ENCODE results near the gene TMEM182. TPM values are rescaled to one million over a fixed set of nuclear protein-coding genes. Genes with fewer than 3 reads are reported as not detected.

Gene TMEM182
- total RNA-seq, 1 experiment from 2014 or later = 4.3 TPM

GRCh38 chr2:102815285-102815684 lies 53.5 kb downstream of the TMEM182 start:
- no peak for ATAC-seq
- Mint-ChIP-seq H3K27me3 (ENCODE audit: low read depth) (no peaks in the 10 kb centered on the region), H3K4me3 (no peak overlapping the region), H3K9me3 (no peaks in the 10 kb centered on the region), H3K36me3 (no peaks in the 10 kb centered on the region), H3K27ac (no peak overlapping the region), H3K4me1 (peaks cover 7% of the 10 kb centered on the region)
- TF ChIP-seq MXD4 (CRISPR knock-in tag; IDR thresholded peaks at IDR 0.05; ENCODE audit: borderline replicate concordance) = no peak
- TF ChIP-seq NFYB (CRISPR knock-in tag; conservative IDR thresholded peaks at IDR 0.05; ENCODE audit: low read depth) = no peak
- no peak for TF ChIP-seq HMGA2 (CRISPR knock-in tag; IDR thresholded peaks at IDR 0.05)
- no peak for TF ChIP-seq ZNF232 (CRISPR knock-in tag; IDR thresholded peaks at IDR 0.05)
- TF ChIP-seq AR (CRISPR knock-in tag; IDR thresholded peaks at IDR 0.05) = no peak
- TF ChIP-seq ZNF121 (CRISPR knock-in tag; IDR thresholded peaks at IDR 0.05) = no peak
- TF ChIP-seq, protein P1, sequence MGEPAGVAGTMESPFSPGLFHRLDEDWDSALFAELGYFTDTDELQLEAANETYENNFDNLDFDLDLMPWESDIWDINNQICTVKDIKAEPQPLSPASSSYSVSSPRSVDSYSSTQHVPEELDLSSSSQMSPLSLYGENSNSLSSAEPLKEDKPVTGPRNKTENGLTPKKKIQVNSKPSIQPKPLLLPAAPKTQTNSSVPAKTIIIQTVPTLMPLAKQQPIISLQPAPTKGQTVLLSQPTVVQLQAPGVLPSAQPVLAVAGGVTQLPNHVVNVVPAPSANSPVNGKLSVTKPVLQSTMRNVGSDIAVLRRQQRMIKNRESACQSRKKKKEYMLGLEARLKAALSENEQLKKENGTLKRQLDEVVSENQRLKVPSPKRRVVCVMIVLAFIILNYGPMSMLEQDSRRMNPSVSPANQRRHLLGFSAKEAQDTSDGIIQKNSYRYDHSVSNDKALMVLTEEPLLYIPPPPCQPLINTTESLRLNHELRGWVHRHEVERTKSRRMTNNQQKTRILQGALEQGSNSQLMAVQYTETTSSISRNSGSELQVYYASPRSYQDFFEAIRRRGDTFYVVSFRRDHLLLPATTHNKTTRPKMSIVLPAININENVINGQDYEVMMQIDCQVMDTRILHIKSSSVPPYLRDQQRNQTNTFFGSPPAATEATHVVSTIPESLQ (CRISPR knock-in tag; IDR thresholded peaks at IDR 0.05) = no peak
- TF ChIP-seq ZNF396 (CRISPR knock-in tag; IDR thresholded peaks at IDR 0.05; ENCODE audit: borderline replicate concordance) = no peak
- TF ChIP-seq, protein P2, sequence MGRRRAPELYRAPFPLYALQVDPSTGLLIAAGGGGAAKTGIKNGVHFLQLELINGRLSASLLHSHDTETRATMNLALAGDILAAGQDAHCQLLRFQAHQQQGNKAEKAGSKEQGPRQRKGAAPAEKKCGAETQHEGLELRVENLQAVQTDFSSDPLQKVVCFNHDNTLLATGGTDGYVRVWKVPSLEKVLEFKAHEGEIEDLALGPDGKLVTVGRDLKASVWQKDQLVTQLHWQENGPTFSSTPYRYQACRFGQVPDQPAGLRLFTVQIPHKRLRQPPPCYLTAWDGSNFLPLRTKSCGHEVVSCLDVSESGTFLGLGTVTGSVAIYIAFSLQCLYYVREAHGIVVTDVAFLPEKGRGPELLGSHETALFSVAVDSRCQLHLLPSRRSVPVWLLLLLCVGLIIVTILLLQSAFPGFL (CRISPR knock-in tag; IDR thresholded peaks at IDR 0.05; ENCODE audit: borderline replicate concordance) = no peak
- TF ChIP-seq ESRRA (CRISPR knock-in tag; IDR thresholded peaks at IDR 0.05; ENCODE audit: borderline replicate concordance) = no peak
- TF ChIP-seq MYBL2 (CRISPR knock-in tag; IDR thresholded peaks at IDR 0.05) = no peak
- no peak for TF ChIP-seq TP53 (CRISPR knock-in tag; IDR thresholded peaks at IDR 0.05)
- TF ChIP-seq, protein P3, sequence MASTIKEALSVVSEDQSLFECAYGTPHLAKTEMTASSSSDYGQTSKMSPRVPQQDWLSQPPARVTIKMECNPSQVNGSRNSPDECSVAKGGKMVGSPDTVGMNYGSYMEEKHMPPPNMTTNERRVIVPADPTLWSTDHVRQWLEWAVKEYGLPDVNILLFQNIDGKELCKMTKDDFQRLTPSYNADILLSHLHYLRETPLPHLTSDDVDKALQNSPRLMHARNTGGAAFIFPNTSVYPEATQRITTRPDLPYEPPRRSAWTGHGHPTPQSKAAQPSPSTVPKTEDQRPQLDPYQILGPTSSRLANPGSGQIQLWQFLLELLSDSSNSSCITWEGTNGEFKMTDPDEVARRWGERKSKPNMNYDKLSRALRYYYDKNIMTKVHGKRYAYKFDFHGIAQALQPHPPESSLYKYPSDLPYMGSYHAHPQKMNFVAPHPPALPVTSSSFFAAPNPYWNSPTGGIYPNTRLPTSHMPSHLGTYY (CRISPR knock-in tag; IDR thresholded peaks at IDR 0.05) = no peak
- TF ChIP-seq ETV6 (CRISPR knock-in tag; IDR thresholded peaks at IDR 0.05) = no peak
- TF ChIP-seq CDX4 (CRISPR knock-in tag; IDR thresholded peaks at IDR 0.05; ENCODE audit: borderline replicate concordance) = no peak
- no peak for DNase-seq (ENCODE audit: low spot score)
- POLR2A ChIA-PET = no interaction called here
- CTCF ChIA-PET = interaction anchor here (1.2 kb wide), 1 partner anchor 62 kb away, joined by 5 read pairs; no protein-coding TSS in a partner anchor

GRCh38 chr2:102826904-102827303 lies 65.1 kb downstream of the TMEM182 start:
- CTCF ChIA-PET = interaction anchor here (0.8 to 3.5 kb wide), 4 partner anchors 11 to 73 kb away, joined by 3 to 38 read pairs (median 4); no protein-coding TSS in a partner anchor
- peak; percentile 70 for ATAC-seq
- H3K4me3 Mint-ChIP-seq = no peak overlapping the region
- H3K27me3 Mint-ChIP-seq (ENCODE audit: low read depth) = no peaks in the 10 kb centered on the region
- no peak for DNase-seq (ENCODE audit: low spot score)
- H3K4me1 Mint-ChIP-seq = peaks cover 11% of the 10 kb centered on the region
- POLR2A ChIA-PET = no interaction called here
- no peak overlapping the region for H3K27ac Mint-ChIP-seq
- H3K9me3 Mint-ChIP-seq = peaks cover 7% of the 10 kb centered on the region; the same call in 1 of the 2 replicates
- TF ChIP-seq CBFB (CRISPR knock-in tag; IDR thresholded peaks at IDR 0.05; ENCODE audit: low read depth) = no peak
- no peak for TF ChIP-seq NFE2L1 (CRISPR knock-in tag; IDR thresholded peaks at IDR 0.05)
- TF ChIP-seq ZNF671 (CRISPR knock-in tag; IDR thresholded peaks at IDR 0.05) = no peak
- TF ChIP-seq ZNF232 (CRISPR knock-in tag; IDR thresholded peaks at IDR 0.05) = no peak
- no peak for TF ChIP-seq CREM (CRISPR knock-in tag; IDR thresholded peaks at IDR 0.05)
- TF ChIP-seq HMGXB4 (CRISPR knock-in tag; IDR thresholded peaks at IDR 0.05) = no peak
- TF ChIP-seq TP53 (CRISPR knock-in tag; IDR thresholded peaks at IDR 0.05) = no peak
- H3K36me3 Mint-ChIP-seq = no peaks in the 10 kb centered on the region
